CD4-positive, alpha-beta T cell treated with Interleukin-6 for 4 hours (primary cell): ENCODE results near the gene LRRTM4.

Source experiments
- DNase-seq: peaks from one replicate; pipeline ENCODE4 v3.0.0-alpha.2; 2020; ENCODE audit warnings: mixed read lengths

The LRRTM4 gene

DNA sequence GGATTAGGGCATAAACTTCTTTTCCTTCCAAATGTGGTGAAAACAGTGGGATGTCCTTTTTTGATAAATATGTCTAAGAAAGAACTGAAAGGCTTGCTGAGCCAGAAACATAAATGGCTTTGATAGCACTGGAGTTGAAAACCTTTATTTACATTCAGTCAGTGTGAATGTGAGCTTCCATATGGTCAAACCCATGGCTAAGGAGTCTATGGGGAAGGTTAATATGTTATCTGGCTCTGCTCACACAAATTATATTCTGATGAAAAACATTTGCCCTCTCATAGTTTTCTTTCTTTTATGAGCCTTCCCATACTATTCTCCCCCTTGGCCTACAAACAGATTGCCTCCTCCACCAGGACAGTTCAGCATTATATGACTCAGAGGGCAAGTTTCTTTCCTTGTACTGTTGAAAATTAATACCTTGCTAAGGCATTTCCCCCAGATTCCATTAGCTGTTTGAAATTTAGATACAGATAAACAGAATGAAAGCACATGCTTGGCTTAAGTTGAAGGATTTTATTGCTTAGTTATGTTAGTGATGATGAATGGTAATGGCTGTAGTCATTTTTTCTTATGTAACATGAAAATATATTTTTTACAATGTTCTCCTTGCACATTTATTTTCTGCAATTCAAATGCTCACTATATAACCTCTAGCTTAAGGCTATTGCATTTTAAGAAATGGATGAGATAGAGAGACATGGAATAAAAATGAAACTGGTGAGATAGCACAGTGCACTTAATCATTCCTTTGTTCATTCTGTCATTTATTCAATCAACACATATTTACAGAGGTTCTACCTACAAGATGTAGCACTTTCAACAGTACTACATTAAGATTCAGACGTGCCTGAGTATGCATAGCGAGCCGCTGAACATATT lies 544.1 kb downstream of the LRRTM4 start:
- no peak for DNase-seq

- DNase-seq = no peak
Measured at GRCh38 chr2:76975752-76976151, 546.4 kb downstream of the LRRTM4 start.

GRCh38 chr2:76973610-76974009 lies 548.6 kb downstream of the LRRTM4 start:
- DNase-seq = no peak

- no peak for DNase-seq
Measured at GRCh38 chr2:76965772-76966171, 556.4 kb downstream of the LRRTM4 start.

DNA sequence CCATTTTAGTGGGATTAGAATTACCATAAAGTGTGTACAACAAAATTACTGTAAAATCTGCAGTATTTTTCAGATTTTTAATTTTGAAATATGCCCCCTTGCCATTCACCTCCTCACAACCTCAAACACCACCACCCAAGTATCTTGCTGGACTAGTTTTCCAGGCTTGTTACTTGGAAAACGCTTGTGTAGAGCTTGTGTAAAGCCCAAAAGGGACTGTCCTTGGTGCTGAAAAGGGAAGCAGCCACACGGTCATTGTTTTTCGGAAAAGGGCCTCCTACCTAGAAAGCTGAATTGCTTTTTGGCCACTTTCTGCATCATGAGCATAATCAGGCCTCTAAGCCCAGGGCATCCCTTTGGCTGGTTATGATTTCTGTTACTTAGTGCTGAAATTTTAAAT lies 563.4 kb downstream of the LRRTM4 start:
- no peak for DNase-seq

- no peak for DNase-seq
Measured at GRCh38 chr2:76953733-76954347, 568.3 kb downstream of the LRRTM4 start.

GRCh38 chr2:76946631-76947145 lies 575.5 kb downstream of the LRRTM4 start:
- DNase-seq = no peak

GRCh38 chr2:76940559-76940958 lies 581.6 kb downstream of the LRRTM4 start:
- no peak for DNase-seq

GRCh38 chr2:76938153-76938552 lies 584.0 kb downstream of the LRRTM4 start:
- DNase-seq = no peak

- DNase-seq = no peak
Measured at GRCh38 chr2:76932550-76932949, 589.6 kb downstream of the LRRTM4 start.

DNA sequence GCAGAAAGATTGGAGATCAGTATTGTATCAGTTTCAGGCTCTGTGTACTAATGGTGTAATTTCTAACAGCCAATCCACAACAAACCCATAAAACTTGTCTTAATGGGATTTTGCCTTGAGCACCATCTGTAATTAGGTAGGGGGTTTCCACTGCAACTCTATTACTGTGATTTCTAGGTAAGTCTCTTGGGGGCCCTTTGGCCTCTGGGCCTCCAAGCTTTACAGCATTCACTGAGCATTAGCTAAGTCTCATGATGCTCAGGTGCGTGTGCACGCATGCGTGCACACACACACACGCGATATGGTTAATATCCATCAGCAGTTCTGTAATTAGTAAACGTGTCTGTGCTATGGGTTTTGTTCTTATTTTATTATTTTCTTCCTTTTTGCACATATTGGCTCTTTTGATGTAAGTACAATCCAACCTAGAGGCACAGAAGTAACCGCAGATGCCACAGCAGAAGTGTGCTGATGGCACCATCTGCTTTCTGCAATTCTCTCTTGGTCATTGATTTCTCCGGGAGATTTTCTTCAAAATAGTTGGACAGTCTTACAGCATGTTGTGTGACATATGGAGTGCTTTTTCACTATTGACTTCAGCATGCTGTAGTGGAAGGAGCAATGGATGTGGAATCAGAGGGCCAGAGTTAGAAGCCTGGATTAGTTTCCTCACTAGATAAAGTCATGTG lies 592.0 kb downstream of the LRRTM4 start:
- no peak for DNase-seq

DNA sequence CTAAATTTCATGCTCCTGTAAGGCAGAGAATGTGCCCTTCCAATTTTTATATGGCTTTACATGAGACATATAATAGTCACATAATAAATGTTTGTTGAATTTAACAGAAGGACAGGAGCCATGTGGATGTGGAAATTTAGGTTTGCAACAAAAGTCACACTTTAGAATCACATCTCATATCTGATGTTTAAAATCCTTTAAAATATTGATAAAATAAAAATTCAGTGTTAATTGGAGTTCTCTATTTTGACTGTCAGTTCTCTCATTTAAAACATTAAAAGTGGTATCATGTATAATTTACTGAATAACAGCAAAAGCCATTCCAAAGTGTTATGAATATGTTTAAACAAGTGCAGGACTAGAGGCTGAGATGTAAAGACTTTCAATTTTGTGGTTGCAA lies 594.1 kb downstream of the LRRTM4 start:
- no peak for DNase-seq

DNA sequence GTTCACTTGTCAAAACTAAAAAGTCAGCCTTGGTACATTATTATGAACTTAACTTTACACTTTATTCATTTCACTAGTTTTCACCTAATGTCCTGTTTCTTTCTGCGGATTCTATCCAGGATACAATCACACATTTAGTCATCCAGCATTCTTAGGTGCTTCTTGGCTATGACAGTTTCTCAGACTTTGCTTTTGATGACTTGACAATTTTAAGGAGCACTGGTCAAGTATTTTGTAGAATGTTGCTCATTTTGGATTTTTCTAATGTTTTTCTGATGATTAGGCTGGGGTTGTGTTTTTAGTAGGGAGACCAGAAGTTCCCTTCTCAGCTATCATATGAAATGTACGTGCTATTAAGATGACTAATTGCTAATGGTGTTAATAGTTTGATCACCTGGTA lies 601.2 kb downstream of the LRRTM4 start:
- no peak for DNase-seq

GRCh38 chr2:76895469-76895868 lies 626.7 kb downstream of the LRRTM4 start:
- DNase-seq = no peak

DNA sequence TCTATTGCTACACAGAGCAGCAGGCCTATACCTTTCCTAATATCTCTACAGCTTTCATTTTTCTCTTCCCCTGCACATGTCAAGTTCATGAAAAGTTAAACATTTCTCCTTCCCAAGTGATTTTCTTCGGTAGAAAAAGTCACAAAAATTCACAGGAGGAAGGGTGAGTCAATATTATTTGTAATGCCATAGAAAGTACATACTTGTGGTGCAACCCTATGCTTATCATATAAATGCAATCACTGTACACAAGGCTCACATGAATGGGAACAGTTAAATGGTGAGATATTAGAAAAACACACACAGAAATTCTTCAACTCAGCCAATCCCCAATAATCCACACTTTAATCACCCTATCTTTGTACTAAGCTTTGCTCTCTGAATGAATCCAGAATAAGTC lies 651.6 kb downstream of the LRRTM4 start:
- DNase-seq = no peak

- DNase-seq = no peak
Measured at GRCh38 chr2:76870011-76870410, 652.2 kb downstream of the LRRTM4 start.

DNA sequence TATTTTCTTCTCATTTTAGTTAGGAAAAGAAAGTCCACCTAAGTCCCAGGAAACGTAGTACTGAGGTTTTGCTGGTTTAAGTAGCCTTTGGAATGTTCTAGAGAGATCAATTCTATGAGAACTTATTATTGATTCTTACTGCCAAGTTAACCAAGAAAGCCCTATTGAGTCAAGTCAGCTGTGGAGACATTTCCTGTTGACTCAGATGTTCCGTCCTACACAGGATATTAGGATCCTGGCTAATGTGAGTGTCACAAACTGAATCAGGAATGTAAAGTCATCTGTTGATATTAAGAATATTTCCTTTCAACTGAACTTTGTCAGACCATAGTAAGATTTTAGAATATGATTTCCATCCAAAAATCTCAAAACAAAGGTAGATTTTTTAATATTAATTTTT lies 654.3 kb downstream of the LRRTM4 start:
- no peak for DNase-seq

GRCh38 chr2:76866464-76866863 lies 655.7 kb downstream of the LRRTM4 start:
- no peak for DNase-seq

GRCh38 chr2:76862901-76863300 lies 659.3 kb downstream of the LRRTM4 start:
- DNase-seq = no peak

DNA sequence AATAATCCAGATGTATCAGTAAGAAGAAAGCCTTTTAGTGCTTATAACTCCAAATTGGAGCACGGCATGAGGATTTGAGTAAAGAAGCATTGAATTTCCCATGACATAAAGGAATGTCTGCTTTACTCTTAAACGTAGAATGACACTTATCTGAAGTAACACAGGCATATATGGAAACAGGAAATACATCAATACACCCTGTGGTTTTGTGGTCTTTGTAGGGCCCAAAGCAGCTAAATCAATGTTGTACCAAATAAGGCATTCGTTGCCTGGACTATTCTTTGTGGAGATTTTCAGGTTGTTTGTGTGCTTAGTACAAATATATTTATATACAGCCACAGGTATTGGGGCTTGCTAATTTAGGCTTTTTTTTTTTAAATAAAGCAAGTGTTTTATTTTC lies 660.5 kb downstream of the LRRTM4 start:
- no peak for DNase-seq

DNA sequence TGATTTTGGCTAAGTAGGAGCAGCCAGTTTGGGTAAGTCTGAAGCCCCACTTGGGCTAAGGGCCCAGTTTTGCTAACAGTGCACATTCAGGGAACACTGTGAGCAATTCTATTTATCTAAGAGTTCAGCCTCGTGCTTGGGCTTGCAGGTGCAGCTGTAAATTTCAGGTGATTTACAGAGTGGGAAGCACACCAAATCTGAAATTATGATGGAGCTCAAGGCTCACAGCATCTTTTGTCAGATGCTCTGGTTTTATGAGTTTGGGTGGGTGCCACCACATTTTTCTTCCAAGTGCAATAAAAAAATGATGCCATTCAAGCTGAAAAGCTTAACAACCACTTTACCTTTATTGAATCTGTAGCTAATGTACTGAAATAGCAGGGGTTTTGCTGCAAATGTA lies 671.2 kb downstream of the LRRTM4 start:
- DNase-seq = no peak

DNA sequence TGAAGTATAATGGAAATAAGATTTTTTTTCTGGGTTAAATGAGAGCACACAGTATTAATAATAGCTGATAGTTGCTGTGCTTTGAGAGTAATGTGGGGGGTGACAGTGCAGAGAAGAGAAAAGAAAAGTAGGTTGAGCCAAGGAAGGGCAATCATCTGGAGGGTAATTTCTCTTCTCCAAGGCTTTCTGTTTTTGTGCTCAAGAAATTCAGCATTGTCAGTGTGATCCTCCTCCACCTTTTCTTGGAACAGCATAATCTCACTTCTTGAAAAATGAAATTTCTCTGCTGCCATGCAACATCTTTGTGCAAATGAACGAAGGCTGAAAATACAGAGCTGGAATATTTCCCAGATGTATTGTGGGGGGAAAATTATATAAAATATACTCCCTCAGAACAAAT lies 673.1 kb downstream of the LRRTM4 start:
- no peak for DNase-seq

GRCh38 chr2:76839826-76840225 lies 682.4 kb downstream of the LRRTM4 start:
- no peak for DNase-seq
